ENCODE data around the gene CAB39. TPM values are rescaled to one million over a fixed set of nuclear protein-coding genes. Genes with fewer than 3 reads are reported as not detected.

The CAB39 gene
- total RNA-seq, 4 donors from 2014 or later = 60.2 to 124 (median 72.2) TPM

DNA sequence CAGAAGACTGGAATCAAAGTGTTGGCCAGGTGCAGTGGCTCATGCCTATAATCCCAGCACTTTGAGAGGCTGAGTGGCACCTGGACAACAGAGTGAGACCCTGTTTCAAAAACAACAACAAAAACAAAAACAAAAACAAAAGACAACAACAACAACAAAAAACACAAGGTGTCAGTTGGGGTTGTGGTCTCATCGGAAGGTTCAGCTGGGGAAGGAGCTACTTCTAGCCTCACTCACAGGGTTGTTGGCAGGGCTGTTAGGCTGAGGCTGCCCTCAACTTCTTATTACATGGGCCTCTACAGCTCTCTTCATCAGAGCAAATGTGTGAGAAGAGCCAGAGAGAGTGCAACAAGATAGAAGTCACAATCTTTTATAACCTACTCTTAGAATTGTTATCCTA, 34.6 kb upstream of the CAB39 start:
- no peak for TF ChIP-seq POLR2A (IDR thresholded peaks at IDR 0.05)
- TF ChIP-seq, protein P1, sequence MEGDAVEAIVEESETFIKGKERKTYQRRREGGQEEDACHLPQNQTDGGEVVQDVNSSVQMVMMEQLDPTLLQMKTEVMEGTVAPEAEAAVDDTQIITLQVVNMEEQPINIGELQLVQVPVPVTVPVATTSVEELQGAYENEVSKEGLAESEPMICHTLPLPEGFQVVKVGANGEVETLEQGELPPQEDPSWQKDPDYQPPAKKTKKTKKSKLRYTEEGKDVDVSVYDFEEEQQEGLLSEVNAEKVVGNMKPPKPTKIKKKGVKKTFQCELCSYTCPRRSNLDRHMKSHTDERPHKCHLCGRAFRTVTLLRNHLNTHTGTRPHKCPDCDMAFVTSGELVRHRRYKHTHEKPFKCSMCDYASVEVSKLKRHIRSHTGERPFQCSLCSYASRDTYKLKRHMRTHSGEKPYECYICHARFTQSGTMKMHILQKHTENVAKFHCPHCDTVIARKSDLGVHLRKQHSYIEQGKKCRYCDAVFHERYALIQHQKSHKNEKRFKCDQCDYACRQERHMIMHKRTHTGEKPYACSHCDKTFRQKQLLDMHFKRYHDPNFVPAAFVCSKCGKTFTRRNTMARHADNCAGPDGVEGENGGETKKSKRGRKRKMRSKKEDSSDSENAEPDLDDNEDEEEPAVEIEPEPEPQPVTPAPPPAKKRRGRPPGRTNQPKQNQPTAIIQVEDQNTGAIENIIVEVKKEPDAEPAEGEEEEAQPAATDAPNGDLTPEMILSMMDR (IDR thresholded peaks at IDR 0.05) = no peak
- no peaks in the 10 kb centered on the region for H3K4me1 ChIP-seq
- H3K36me3 ChIP-seq = no peaks in the 10 kb centered on the region
- no peak overlapping the region for H3K4me3 ChIP-seq
- DNase-seq = no peak
- H3K27me3 ChIP-seq = no peaks in the 10 kb centered on the region
- H3K27ac ChIP-seq = no peak overlapping the region
- peaks cover 0 to 6% (median 0%) of the 10 kb centered on the region in 4 donors for H3K9me3 ChIP-seq

DNA sequence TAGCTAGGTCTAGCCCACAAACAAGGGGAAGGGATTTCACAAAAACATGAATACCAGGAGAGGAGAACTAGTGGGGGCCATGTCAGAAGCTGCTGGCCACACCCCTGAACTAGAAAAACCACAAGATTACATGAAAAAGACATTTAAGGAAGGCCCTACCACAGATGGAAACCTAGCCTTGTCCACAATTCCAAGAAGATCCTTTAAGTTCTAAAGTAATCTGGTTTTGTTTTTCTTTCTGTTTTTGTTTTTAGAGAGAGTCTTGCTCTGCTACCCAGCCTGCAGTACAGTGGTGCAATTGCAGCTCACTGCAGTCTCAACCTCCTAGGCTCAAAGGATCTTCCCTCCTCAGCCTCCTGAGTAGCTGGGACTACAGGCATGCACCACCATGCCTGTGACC, 34.2 kb upstream of the CAB39 start:
- Histone ChIP-seq H3K4me1 (no peaks in the 10 kb centered on the region), H3K36me3 (no peaks in the 10 kb centered on the region), H3K27me3 (no peaks in the 10 kb centered on the region), H3K27ac (no peak overlapping the region), H3K4me3 (no peak overlapping the region), H3K9me3 (peaks cover 0 to 6% (median 0%) of the 10 kb centered on the region in 4 donors)
- TF ChIP-seq POLR2A (IDR thresholded peaks at IDR 0.05) = no peak
- TF ChIP-seq, protein P1 (IDR thresholded peaks at IDR 0.05) = no peak
- no peak for DNase-seq

DNA sequence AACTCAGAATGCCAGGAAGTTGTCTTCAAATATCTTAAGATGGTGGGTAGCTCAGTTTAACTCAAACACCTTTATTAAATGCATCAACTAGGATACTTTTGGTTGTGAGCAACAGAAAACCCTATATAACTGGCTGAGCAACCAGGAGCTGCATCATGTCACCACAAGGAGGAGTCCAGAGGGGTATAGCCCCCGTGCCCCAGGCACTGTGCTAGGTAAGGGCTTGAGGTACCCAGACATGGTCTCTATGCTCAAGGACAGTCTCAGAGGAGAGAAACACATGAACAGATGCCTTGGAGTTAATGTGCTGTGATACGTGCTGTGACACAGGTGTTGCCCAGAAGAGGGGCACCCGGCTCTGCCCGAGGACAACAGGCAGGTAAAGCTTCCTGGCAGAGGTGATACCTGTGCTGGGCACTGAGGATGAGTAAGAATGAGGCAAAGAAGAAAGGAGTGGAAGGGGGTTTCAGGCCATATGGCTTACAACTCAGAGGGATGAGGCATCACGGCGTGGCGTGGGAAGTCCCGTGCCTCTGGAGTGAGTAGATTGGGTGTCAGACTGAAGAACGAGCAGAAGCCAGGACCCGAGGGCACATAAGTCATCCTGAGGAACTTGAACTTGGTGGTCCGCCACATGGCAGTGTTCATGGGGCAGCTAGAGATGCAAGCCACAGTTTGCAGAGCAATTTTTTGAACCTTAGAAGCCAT, 32.0 kb upstream of the CAB39 start:
- DNase-seq = no peak
- Histone ChIP-seq H3K27me3 (no peaks in the 10 kb centered on the region), H3K27ac (no peak overlapping the region), H3K4me3 (no peak overlapping the region), H3K36me3 (no peaks in the 10 kb centered on the region), H3K9me3 (peaks cover 0 to 6% (median 0%) of the 10 kb centered on the region in 4 donors), H3K4me1 (no peaks in the 10 kb centered on the region)
- TF ChIP-seq, protein P1 (IDR thresholded peaks at IDR 0.05) = no peak
- no peak for TF ChIP-seq POLR2A (IDR thresholded peaks at IDR 0.05)

DNA sequence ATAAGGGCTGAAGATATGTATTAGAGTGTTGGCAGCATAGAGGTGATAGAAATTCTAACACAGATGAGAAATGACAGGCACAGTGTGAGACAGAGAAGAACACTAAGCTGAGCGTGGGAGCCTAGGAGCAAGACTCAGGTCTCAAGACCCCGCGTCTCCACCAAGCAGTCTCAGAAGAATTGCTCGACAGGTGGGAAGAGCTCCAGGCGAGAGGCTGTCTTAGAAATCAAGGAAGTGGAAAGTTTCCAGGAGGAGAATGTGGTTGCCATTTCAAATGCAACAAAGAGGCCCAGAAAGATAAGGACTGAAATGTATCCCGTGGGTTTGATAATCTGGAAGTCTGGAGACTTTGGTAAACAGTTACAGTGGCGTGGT, 31.5 kb upstream of the CAB39 start:
- TF ChIP-seq, protein P1 (IDR thresholded peaks at IDR 0.05) = no peak
- H3K4me1 ChIP-seq = no peaks in the 10 kb centered on the region
- no peak overlapping the region for H3K27ac ChIP-seq
- no peak overlapping the region for H3K4me3 ChIP-seq
- H3K36me3 ChIP-seq = no peaks in the 10 kb centered on the region
- H3K27me3 ChIP-seq = no peaks in the 10 kb centered on the region
- no peak for DNase-seq
- H3K9me3 ChIP-seq = peaks cover 0 to 6% (median 0%) of the 10 kb centered on the region in 4 donors

DNA sequence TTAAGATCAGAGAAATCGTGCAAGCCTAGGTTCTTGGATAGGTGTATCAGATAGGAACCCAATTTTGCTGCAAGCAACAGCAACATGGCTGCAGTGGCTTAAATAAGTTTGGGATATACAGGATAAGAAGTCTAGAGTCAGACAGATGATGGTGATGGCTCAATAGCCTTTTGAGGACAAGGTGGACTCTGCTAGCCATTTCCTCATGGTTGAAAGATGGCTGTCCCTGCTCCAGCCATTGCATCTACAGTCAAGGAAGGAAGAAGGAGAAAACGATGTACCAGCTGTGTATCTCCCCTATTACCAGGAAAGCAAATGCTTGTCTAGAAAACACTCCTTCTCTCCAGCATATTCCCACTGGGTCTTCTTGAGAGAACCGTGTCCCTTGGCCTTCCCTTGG, 30.1 kb upstream of the CAB39 start:
- no peak overlapping the region for H3K4me3 ChIP-seq
- no peak for TF ChIP-seq POLR2A (IDR thresholded peaks at IDR 0.05)
- TF ChIP-seq, protein P1 (IDR thresholded peaks at IDR 0.05) = no peak
- peaks cover 0 to 6% (median 0%) of the 10 kb centered on the region in 4 donors for H3K9me3 ChIP-seq
- no peaks in the 10 kb centered on the region for H3K36me3 ChIP-seq
- H3K27ac ChIP-seq = no peak overlapping the region
- no peaks in the 10 kb centered on the region for H3K4me1 ChIP-seq
- DNase-seq = no peak
- H3K27me3 ChIP-seq = no peaks in the 10 kb centered on the region
